Pons (tissue), 1 donor: Measurements from ENCODE around the gene TWF2.

Experiments used
- DNase-seq: peaks from one replicate; pipeline ENCODE4 v3.0.0-alpha.2; 2016; ENCODE audit warnings: low spot score

TWF2 gene

GRCh38 chr3:52222319-52223221 is 16.4 kb downstream of the TWF2 start:
- DNase-seq: no peak

- DNase-seq: no peak
Observed at GRCh38 chr3:52221563-52222318, 17.2 kb downstream of the TWF2 start.

- no peak for DNase-seq
Observed at GRCh38 chr3:52221141-52221562, 17.8 kb downstream of the TWF2 start.

- peak; percentile 61 for DNase-seq
Observed at GRCh38 chr3:52220380-52221026, 18.5 kb downstream of the TWF2 start.

GRCh38 chr3:52218937-52219650 is 19.9 kb downstream of the TWF2 start:
- DNase-seq: no peak

GRCh38 chr3:52218454-52218853 is 20.5 kb downstream of the TWF2 start:
- DNase-seq: no peak

- DNase-seq: no peak
Observed at GRCh38 chr3:52218026-52218425, 20.9 kb downstream of the TWF2 start.

- no peak for DNase-seq
Observed at GRCh38 chr3:52217409-52217805, 21.6 kb downstream of the TWF2 start.

GRCh38 chr3:52216585-52217408 is 22.2 kb downstream of the TWF2 start:
- no peak for DNase-seq

GRCh38 chr3:52215351-52215750 is 23.6 kb downstream of the TWF2 start:
- no peak for DNase-seq

GRCh38 chr3:52213901-52214300 is 25.1 kb downstream of the TWF2 start:
- no peak for DNase-seq

- no peak for DNase-seq
Observed at GRCh38 chr3:52213005-52213404, 26.0 kb downstream of the TWF2 start.

- no peak for DNase-seq
Observed at GRCh38 chr3:52211268-52211891, 27.6 kb downstream of the TWF2 start.

- no peak for DNase-seq
Observed at GRCh38 chr3:52210550-52211046, 28.4 kb downstream of the TWF2 start.

- DNase-seq: no peak
Observed at GRCh38 chr3:52210037-52210436, 28.9 kb downstream of the TWF2 start.

GRCh38 chr3:52208556-52208955 is 30.4 kb downstream of the TWF2 start:
- no peak for DNase-seq

GRCh38 chr3:52205727-52206372 is 33.1 kb downstream of the TWF2 start:
- no peak for DNase-seq

GRCh38 chr3:52204337-52205073 is 34.5 kb downstream of the TWF2 start:
- no peak for DNase-seq

GRCh38 chr3:52203701-52204100 is 35.3 kb downstream of the TWF2 start:
- no peak for DNase-seq
